ENCODE data around the gene PRKAG3.

- TF ChIP-seq POLR2AphosphoS5 (IDR thresholded peaks at IDR 0.05) (no peak), CTCF (IDR thresholded peaks at IDR 0.05) (no peak), POLR2A (IDR thresholded peaks at IDR 0.05; ENCODE audit: low read depth) (no peak)
Observed at GRCh38 chr2:218856167-218856895, 24.7 kb upstream of the PRKAG3 start.
